HG03460 (cell line): ENCODE data around the gene IRF4.

Source experiments
- ATAC-seq: cut with Tn5 transposase; IDR thresholded peaks from one replicate; pipeline ENCODE4 v1.9.1; 2021; ENCODE audit not compliant: unreplicated experiment

Gene IRF4

DNA sequence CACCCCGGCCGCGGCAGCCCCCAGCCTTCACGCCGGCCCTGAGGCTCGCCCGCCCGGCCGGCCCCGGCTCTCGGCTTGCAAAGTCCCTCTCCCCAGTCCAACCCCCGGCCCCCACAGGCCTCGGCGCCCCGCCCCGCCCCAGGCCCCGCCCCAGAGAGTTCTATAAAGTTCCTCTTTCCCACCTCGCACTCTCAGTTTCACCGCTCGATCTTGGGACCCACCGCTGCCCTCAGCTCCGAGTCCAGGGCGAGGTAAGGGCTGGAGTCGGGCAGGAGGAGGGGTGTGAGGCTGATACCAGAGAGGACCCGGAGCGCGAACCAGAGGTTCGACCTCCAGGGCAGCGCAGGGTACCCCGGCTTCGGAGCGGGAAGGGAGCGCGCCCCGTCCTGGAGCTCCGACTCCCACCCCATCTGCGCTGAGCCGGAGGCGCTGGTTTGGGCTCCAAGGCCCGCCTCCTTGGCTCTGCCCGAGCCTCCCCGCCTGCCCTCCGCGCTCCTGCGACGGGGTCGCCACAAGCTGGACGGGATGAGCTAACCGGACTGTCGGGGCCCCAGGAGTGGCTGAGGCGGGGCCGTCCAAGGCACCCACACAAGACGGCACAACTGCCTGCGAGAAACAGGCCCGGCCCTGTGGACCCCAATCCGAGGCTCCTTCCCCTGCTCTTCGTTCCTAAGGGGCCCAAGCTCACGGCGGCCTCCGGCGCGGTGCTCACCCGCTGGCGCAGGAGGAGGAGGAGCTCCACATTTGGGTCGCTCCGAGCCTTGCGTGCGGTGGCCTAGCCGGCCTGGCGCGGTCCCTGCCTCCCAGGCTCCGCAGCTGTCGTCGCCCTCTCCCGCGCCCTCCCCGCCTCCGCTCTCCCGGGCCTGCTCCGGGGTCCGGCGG, at the start of gene IRF4:
IRF4 (plus strand) TSS at position 194 of the 882 bp plus-strand sequence. CDS start 1,401 bp downstream, outside the sequence.
- peak; percentile 45 for ATAC-seq

- ATAC-seq, result peak; percentile 48
Measured at GRCh38 chr6:341914-342831, 49.4 kb upstream of the IRF4 start.

DNA sequence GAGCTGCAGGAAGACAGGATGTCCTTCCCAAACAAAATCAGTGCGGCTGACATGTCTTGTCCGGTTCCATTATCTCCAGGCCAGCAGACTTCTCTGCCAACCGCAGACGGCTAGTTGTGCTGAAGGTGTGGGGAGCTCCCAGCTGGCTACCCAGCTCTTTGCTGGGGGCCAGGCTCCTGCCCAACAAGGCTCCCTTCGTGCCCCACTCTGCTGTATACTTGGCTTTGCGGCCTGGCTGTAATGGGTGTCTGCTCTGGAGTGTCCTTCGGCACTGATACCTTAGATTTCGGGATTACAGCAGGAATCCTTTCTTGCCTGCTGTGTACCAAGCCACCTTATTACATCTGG, 48.7 kb upstream of the IRF4 start:
- no peak for ATAC-seq

DNA sequence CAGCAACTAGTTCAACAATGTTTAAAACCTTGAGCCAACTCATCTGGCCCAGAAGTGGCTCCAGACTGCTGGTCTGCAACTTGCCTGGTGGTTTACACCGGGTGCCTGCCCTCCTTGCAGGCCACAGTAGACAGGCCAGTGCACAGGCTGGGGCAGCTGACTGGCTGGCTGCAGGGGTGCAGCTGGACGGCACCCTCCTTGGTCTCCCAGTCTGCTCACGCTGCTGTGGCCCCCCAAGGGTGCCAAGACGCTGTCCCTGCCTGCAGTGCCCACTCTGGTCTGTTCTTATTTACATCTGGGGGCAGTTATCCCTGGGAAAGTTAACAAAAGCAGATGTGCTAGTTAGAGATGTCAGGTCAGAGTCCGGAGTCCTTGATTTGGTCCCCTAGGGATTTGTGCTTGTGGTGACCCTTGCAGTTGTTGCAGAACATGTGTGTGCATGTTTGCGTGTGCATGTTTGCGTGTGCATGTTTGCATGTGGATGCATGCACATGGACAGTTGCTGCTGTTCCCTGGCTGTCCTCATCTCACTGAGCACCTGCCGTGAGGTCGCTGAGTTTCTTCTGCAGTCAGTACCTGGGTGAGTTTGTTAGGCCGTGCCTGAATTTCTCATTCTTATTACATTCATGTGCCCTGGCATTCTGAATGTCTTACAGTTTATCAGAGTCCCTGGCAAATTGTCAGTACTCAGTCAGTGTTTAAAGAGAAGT, 48.2 kb upstream of the IRF4 start:
- no peak for ATAC-seq

GRCh38 chr6:343960-344815, 47.4 kb upstream of the IRF4 start:
- ATAC-seq, result no peak

- no peak for ATAC-seq
Measured at GRCh38 chr6:344816-345340, 46.7 kb upstream of the IRF4 start.

DNA sequence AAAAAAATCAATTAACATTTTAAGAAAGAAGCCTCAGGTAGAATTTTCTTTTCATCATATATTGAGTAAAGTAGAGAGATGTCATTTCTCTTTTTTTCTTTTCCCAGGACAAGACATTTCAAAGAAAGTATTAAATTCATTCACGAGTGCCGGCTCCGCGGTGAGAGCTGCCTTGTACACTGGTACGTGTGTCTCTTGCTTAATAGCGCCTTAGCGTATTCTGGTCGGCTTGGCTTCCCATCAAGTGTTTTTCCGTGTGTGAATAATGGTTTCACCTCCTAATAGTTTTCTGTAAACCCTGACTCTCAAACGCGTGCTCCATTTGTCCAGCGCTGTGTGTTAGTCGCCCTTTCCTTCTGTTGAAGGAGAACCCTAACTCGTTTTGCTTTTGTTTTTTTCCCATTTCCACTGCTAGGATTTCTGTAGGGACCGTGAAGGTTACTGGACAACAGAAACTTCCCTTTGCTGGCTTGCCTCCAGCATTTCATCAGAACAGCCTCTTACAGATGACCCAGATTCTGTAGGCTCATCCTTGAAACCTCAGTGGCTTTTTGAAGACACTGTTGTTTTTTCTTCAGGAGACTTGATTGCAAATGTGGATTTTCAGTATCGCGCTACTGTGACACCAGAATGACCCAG, 45.7 kb upstream of the IRF4 start:
- no peak for ATAC-seq

GRCh38 chr6:346386-347030, 45.0 kb upstream of the IRF4 start:
- ATAC-seq, result no peak

DNA sequence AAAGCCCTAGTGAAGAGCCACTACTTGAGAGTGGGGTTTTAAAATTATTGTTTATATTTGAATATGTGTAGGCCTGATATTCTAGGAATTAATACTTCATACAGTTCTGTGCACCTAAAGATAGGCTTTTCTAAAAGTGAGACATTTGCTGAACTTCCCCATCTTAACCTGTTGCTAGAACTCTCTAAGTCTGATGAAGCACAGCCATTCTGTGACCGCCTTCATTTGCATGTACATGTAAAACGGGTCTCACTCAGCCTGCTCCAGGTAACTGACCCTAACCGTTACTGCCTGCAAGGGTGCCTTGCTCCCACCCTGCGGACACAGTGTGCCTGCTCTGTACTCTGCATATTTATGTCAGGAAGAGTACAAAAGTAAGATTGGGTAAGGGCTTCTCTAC, 44.3 kb upstream of the IRF4 start:
- peak; percentile 77 for ATAC-seq

- ATAC-seq, result no peak
Measured at GRCh38 chr6:347951-348859, 43.3 kb upstream of the IRF4 start.

DNA sequence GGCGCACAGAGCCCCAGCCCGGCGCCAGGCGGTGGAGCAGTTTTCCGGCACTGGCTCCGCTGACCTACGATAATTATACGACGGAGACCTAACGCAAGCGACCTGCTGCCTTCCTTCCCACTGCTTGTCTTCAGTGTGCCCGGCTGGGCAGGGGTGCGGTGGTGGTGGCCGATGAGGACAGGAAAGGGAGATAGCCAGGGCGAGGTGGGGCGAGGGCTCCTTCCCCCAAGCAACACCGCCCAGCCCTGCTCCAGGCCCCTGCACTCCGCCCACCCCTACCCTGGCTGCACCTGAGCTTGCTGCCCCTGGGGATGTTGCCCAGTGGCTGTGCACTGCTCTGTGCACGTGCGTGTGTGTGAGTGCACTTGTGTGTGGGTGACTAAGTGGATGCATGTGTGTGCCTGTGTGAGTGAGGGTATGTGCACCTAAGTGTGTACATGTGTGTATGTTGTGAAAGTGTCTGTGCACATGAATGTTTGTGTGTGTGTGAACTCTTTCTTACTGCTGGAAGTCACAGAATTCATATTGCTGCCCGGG, 42.6 kb upstream of the IRF4 start:
- ATAC-seq, result no peak

DNA sequence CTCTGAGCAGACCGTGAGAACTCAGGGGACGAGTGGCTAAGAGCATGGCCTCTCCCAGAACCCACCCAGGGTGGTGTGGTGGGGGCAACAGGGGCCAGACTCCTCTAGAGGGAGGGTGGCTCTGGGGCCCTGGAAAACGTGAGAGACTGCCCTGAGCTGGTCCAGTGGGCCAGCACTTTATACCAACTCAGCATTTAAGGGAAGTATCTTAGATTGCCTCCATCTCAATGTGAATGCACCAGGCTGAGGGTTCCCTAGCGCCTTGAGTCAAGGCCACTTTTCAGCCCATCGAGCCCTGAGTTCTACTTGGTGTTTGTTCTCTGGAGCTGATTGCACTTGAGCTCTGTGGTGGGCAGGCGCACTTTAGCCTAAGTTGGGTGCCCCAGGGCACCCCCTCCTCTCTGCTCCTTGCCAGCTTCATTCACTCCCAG, 42.0 kb upstream of the IRF4 start:
- no peak for ATAC-seq

GRCh38 chr6:350371-350770, 41.2 kb upstream of the IRF4 start:
- no peak for ATAC-seq

DNA sequence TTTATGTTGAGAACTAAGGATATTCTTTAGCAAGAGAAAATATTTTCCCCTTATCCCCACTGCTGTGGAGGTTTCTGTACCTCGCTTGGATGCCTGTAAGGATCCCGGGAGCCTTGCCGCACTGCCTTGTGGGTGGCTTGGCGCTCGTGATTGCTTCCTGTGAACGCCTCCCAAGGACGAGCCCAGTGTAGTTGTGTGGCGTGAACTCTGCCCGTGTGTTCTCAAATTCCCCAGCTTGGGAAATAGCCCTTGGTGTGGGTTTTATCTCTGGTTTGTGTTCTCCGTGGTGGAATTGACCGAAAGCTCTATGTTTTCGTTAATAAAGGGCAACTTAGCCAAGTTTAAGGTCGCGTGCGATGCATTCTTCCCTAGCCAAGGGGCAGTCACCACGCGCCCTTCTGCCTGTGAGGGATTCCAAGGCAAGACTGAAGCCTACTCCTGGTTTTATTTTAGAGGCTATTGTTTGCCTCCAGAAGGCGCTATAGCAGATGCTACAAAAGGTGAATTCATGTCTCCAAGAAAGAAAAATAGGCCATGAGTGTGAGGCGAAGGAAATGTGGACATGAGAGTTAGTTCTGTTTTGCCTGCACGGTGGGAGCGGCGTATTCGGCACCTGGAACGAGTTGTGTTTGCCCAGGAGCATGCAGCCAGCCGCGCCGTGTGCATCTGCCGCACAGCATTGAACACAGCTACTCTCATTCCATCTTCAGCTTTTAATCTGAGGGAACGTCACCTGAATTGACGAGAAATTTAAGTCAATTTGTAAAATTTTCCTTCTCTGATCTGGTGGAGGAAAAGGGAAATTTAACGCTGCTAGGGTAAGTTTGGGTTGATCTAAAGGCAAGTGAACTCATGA, 40.3 kb upstream of the IRF4 start:
- ATAC-seq, result no peak

- ATAC-seq, result no peak
Measured at GRCh38 chr6:351867-352289, 39.7 kb upstream of the IRF4 start.

DNA sequence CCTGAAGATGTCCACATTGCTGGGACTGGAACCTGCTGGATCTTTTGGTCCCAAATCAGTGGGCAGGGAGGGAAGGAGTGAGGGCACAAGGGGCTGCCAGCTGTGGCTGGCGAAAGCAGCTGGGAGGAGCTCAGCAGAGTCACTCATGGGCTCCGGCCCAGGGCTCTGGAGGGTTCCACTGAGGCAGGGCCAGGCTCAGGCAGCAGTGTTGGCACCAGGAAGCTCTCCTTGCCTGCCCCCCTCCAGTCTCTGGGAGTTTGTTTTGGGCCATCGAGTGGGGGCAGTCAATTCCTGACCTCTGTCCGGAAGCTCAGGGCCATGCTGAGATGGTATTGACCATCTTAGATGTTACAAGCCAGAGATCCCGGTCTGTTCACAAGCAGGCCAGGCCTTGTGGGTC, 39.1 kb upstream of the IRF4 start:
- no peak for ATAC-seq
